WI38 (cell line): ENCODE data around the gene WDPCP.
"Not testable (repeated sequence)": the region's sequence is repeated elsewhere in the genome, so short reads cannot be mapped to it uniquely, and the experiment has no call there.

Source experiments
- H3K4me3 ChIP-seq: 2 replicates; pipeline ENCODE4 v1.5.1; 2011; ENCODE audit warnings: low read depth, mild to moderate bottlenecking, control low read depth, low read length
- CTCF ChIP-seq: IDR thresholded peaks from 2 replicates; pipeline ENCODE4 v1.5.1; 2012; ENCODE audit warnings: low read depth, mild to moderate bottlenecking, control low read depth, low read length

WDPCP gene

GRCh38 chr2:63588385-63589147 lies at the start of gene WDPCP, which contains the start of gene MDH1:
TSS of gene WDPCP (minus strand) at chr2:63588477. CDS start at chr2:63588271, 206 bp downstream.
TSS of gene MDH1 (plus strand) at chr2:63588963. CDS start at chr2:63589044, 81 bp downstream.
- peak within 1 kb of the TSS; percentile 95 for H3K4me3 ChIP-seq
- no peak for TF ChIP-seq CTCF

GRCh38 chr2:63632382-63632781 lies 44.1 kb upstream of the WDPCP start:
- H3K4me3 ChIP-seq = no peak overlapping the region
- no peak for TF ChIP-seq CTCF

- TF ChIP-seq CTCF = no peak
- H3K4me3 ChIP-seq = no peak overlapping the region
Observed at GRCh38 chr2:63631501-63631900, 43.2 kb upstream of the WDPCP start.

GRCh38 chr2:63628403-63628942 lies 40.2 kb upstream of the WDPCP start:
- no peak for TF ChIP-seq CTCF

GRCh38 chr2:63627866-63628265 lies 39.6 kb upstream of the WDPCP start:
- TF ChIP-seq CTCF = no peak
- no peak overlapping the region for H3K4me3 ChIP-seq

More at GRCh38 chr2:63628403-63628942, 40.2 kb upstream of the WDPCP start:
- no peak overlapping the region for H3K4me3 ChIP-seq

- not testable (repeated sequence) for H3K4me3 ChIP-seq
Observed at GRCh38 chr2:63623763-63624162, 35.5 kb upstream of the WDPCP start.

- TF ChIP-seq CTCF = no peak
- H3K4me3 ChIP-seq = no peak overlapping the region
Observed at GRCh38 chr2:63622751-63623150, 34.5 kb upstream of the WDPCP start.

GRCh38 chr2:63619328-63619727 lies 31.1 kb upstream of the WDPCP start:
- TF ChIP-seq CTCF = no peak
- no peak overlapping the region for H3K4me3 ChIP-seq
